GM19438 (cell line): ENCODE measurements around the gene NEDD4L.
"Not testable (repeated sequence)": the region's sequence is repeated elsewhere in the genome, so short reads cannot be mapped to it uniquely, and the experiment has no call there.

Source experiments
- ATAC-seq: cut with Tn5 transposase; IDR thresholded peaks from one replicate; pipeline ENCODE4 v1.9.1; 2021; ENCODE audit warnings: low read depth; ENCODE audit not compliant: unreplicated experiment

NEDD4L gene

GRCh38 chr18:58144106-58144505, 100.1 kb downstream of the NEDD4L start:
- ATAC-seq: no peak

- no peak for ATAC-seq
These were observed 100.8 kb downstream of the NEDD4L start for GRCh38 chr18:58144671-58145285.

- no peak for ATAC-seq
These were observed 102.1 kb downstream of the NEDD4L start for GRCh38 chr18:58146099-58146498.

GRCh38 chr18:58148954-58149471, 105.0 kb downstream of the NEDD4L start:
- peak; percentile 49 for ATAC-seq

GRCh38 chr18:58150772-58151171, 106.7 kb downstream of the NEDD4L start:
- ATAC-seq: no peak

- ATAC-seq: no peak
These were observed 108.2 kb downstream of the NEDD4L start for GRCh38 chr18:58152216-58152615.

GRCh38 chr18:58152891-58153290, 108.9 kb downstream of the NEDD4L start:
- no peak for ATAC-seq

- ATAC-seq: no peak
These were observed 112.5 kb downstream of the NEDD4L start for GRCh38 chr18:58156516-58156915.

- no peak for ATAC-seq
These were observed 113.2 kb downstream of the NEDD4L start for GRCh38 chr18:58157237-58157636.

- no peak for ATAC-seq
These were observed 114.0 kb downstream of the NEDD4L start for GRCh38 chr18:58158008-58158407.

GRCh38 chr18:58158459-58158858, 114.4 kb downstream of the NEDD4L start:
- no peak for ATAC-seq

GRCh38 chr18:58161659-58162058, 117.6 kb downstream of the NEDD4L start:
- no peak for ATAC-seq

GRCh38 chr18:58162127-58162526, 118.1 kb downstream of the NEDD4L start:
- no peak for ATAC-seq

GRCh38 chr18:58163004-58163590, 119.1 kb downstream of the NEDD4L start:
- no peak for ATAC-seq

- no peak for ATAC-seq
These were observed 122.3 kb downstream of the NEDD4L start for GRCh38 chr18:58166278-58166844.

GRCh38 chr18:58167073-58167472, 123.0 kb downstream of the NEDD4L start:
- no peak for ATAC-seq

GRCh38 chr18:58168221-58168620, 124.2 kb downstream of the NEDD4L start:
- ATAC-seq: no peak

GRCh38 chr18:58168993-58169392, 125.0 kb downstream of the NEDD4L start:
- no peak for ATAC-seq

GRCh38 chr18:58169472-58169871, 125.4 kb downstream of the NEDD4L start:
- ATAC-seq: no peak

GRCh38 chr18:58170036-58170435, 126.0 kb downstream of the NEDD4L start:
- not testable (repeated sequence) for ATAC-seq

GRCh38 chr18:58172031-58172430, 128.0 kb downstream of the NEDD4L start:
- ATAC-seq: no peak

GRCh38 chr18:58174285-58174684, 130.3 kb downstream of the NEDD4L start:
- ATAC-seq: no peak
